GM12891 (cell line): Measurements from ENCODE around the gene ANKS1A.

Experiments used
- PAX5 ChIP-seq: IDR thresholded peaks from 2 replicates; pipeline ENCODE4 v1.6.1; 2011; ENCODE audit warnings: low read length, moderate library complexity, mild to moderate bottlenecking; ENCODE audit not compliant: insufficient read depth, severe bottlenecking
- POLR2A ChIP-seq: IDR thresholded peaks from 2 replicates; pipeline ENCODE4 v1.6.1; 2011; ENCODE audit warnings: low read depth, low read length, control low read depth
- POLR2AphosphoS5 ChIP-seq: IDR thresholded peaks from 2 replicates; pipeline ENCODE4 v1.6.1; 2011; ENCODE audit warnings: low read depth, low read length, control low read depth
- POU2F2 ChIP-seq: IDR thresholded peaks from 2 replicates; pipeline ENCODE4 v1.6.1; 2011; ENCODE audit warnings: low read depth, mild to moderate bottlenecking, control low read depth, low read length, moderate library complexity
- SPI1 ChIP-seq: IDR thresholded peaks from 2 replicates; pipeline ENCODE4 v1.6.1; 2011; ENCODE audit warnings: low read depth, low read length, control low read depth
- TAF1 ChIP-seq: IDR thresholded peaks from 2 replicates; pipeline ENCODE4 v1.6.1; 2011; ENCODE audit warnings: low read depth, low read length, control low read depth

DNA sequence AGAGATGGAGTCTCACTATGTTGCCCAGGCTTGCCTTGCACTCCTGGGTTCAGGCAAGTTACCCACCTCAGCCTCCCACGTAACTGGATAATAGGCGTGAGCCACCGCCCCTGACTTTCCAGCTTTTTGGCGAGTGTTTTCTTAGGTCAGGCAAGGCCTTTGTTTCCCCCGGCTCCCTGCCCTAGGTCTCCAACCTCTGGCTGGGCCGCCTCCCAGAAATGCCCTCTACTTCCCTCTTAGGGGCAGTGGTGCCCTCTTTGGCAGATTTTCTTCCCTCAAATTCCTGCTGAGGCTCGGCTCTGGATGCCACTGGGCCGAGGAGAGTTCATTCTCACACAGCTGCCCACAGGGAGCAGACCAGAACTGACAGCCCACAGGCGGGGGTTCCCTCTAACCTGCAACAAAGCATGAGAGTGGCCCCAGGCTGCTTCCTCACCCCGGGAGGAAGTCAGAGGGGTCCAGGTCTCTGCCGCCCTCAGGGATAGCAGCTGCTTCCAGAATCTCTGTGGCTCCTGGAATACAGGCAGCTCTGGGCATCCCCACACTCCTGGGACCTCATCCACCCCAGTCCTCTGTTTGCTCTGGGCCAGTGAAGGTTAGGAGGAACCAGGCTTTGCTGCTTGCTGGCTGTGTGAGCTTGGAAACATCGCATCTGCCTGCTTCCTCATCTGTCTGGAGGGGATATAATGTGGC lies 195.6 kb downstream of the ANKS1A start:
- no peak for TF ChIP-seq POLR2A
- TF ChIP-seq POLR2AphosphoS5, result no peak
- no peak for TF ChIP-seq TAF1
- TF ChIP-seq SPI1, result no peak
- TF ChIP-seq PAX5, result no peak
- no peak for TF ChIP-seq POU2F2
